Measurements from ENCODE around the gene LRRC59. TPM values are rescaled to one million over a fixed set of nuclear protein-coding genes. Genes with fewer than 3 reads are reported as not detected.
A peak's percentile ranks its signal among the peaks of the same experiment; 100 is the strongest.

Gene LRRC59
- total and polyA plus RNA-seq, 2 of the 13 experiments (the other 11 are each of a cell fraction or from before 2014, with no cell fraction given) = 87.3 to 222 TPM

DNA sequence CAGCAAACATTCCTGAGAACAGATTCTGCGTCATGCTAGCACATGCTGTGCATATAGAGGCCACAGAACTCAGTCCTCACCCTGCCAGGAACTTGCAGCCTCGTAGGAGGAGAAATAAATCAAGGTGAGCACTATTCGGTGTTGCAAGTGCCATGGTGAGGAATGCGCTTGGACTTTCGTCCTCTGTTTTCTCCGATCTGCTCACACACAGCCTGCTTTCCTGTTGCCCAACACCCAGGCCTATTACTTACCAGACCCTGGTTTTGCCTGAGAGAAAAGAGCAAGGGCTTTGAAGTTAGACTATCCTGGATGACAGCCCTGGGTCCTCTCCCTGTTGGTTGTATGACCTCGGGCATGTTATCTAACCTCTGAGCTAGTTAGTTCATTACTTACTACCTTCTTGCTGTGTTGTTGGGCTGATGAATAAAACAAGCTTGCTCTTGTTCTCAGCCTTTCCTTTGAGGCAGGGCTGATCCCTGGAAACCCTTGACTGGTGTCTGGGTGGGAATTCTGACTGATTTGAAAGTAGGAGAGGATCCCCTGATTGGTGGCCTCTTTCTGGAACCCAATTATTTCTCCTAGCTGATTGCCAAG lies 31.6 kb upstream of the LRRC59 start (continued):
- TF ChIP-seq CAMTA2 (CRISPR knock-in tag; IDR thresholded peaks at IDR 0.05; ENCODE audit: borderline replicate concordance) (no peak), HDAC2 (CRISPR knock-in tag; IDR thresholded peaks at IDR 0.05) (peak; percentile 99), ZNF850 (CRISPR knock-in tag; conservative IDR thresholded peaks at IDR 0.05) (no peak), POLR2AphosphoS5 (IDR thresholded peaks at IDR 0.05; ENCODE audit: low read depth, low read length) (no peak; the same call in none of the 2 replicates), SAFB2 (CRISPR knock-in tag; IDR thresholded peaks at IDR 0.05; ENCODE audit: borderline replicate concordance, low read depth) (no peak; the same call in 1 of the 2 replicates), GFI1 (CRISPR knock-in tag; IDR thresholded peaks at IDR 0.05; ENCODE audit: borderline replicate concordance) (peak; percentile 96), KLF11 (CRISPR knock-in tag; IDR thresholded peaks at IDR 0.05) (peak; percentile 93), NFE2 (CRISPR knock-in tag; IDR thresholded peaks at IDR 0.05) (no peak; the same call in 1 of the 2 replicates), ZIK1 (CRISPR knock-in tag; IDR thresholded peaks at IDR 0.05; ENCODE audit: borderline replicate concordance, low read depth) (no peak), ZNF746 (CRISPR knock-in tag; IDR thresholded peaks at IDR 0.05) (no peak; the same call in 1 of the 2 replicates), ZFP37 (CRISPR knock-in tag; IDR thresholded peaks at IDR 0.05; ENCODE audit: borderline replicate concordance) (no peak), ETV6 (CRISPR knock-in tag; conservative IDR thresholded peaks at IDR 0.05) (0 out of 2 replicates have a peak, but pooled peaks have one; percentile 46), HMG20B (CRISPR knock-in tag; conservative IDR thresholded peaks at IDR 0.05) (peak; percentile 94), MAFG (CRISPR knock-in tag; IDR thresholded peaks at IDR 0.05) (no peak), SIN3A (IDR thresholded peaks at IDR 0.05; ENCODE audit: borderline replicate concordance, low read depth, low read length) (peak; percentile 83; the same call in 1 of the 2 replicates)
- TF ChIP-seq, protein P1, sequence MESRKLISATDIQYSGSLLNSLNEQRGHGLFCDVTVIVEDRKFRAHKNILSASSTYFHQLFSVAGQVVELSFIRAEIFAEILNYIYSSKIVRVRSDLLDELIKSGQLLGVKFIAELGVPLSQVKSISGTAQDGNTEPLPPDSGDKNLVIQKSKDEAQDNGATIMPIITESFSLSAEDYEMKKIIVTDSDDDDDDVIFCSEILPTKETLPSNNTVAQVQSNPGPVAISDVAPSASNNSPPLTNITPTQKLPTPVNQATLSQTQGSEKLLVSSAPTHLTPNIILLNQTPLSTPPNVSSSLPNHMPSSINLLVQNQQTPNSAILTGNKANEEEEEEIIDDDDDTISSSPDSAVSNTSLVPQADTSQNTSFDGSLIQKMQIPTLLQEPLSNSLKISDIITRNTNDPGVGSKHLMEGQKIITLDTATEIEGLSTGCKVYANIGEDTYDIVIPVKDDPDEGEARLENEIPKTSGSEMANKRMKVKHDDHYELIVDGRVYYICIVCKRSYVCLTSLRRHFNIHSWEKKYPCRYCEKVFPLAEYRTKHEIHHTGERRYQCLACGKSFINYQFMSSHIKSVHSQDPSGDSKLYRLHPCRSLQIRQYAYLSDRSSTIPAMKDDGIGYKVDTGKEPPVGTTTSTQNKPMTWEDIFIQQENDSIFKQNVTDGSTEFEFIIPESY (CRISPR knock-in tag; IDR thresholded peaks at IDR 0.05) = peak; percentile 79; the same call in 1 of the 2 replicates
- TF ChIP-seq, protein P2, sequence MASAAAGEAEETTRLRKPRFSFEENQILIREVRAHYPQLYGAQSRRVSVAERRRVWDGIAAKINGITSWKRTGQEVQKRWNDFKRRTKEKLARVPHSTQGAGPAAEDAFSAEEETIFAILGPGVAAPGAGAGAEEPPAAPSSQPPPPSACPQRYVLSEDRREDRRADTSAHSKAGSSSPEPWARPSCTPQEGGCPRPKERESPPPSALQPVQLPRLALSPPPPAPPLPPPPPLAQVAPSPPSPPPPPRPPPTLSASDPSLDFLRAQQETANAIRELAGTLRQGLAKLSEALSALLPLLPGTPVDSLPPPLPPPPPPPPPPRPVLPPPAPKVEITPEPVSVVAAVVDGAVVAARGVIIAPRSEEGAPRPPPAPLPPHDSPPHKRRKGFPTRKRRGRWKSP (CRISPR knock-in tag; IDR thresholded peaks at IDR 0.05) = peak; percentile 81
- TF ChIP-seq, protein P3, sequence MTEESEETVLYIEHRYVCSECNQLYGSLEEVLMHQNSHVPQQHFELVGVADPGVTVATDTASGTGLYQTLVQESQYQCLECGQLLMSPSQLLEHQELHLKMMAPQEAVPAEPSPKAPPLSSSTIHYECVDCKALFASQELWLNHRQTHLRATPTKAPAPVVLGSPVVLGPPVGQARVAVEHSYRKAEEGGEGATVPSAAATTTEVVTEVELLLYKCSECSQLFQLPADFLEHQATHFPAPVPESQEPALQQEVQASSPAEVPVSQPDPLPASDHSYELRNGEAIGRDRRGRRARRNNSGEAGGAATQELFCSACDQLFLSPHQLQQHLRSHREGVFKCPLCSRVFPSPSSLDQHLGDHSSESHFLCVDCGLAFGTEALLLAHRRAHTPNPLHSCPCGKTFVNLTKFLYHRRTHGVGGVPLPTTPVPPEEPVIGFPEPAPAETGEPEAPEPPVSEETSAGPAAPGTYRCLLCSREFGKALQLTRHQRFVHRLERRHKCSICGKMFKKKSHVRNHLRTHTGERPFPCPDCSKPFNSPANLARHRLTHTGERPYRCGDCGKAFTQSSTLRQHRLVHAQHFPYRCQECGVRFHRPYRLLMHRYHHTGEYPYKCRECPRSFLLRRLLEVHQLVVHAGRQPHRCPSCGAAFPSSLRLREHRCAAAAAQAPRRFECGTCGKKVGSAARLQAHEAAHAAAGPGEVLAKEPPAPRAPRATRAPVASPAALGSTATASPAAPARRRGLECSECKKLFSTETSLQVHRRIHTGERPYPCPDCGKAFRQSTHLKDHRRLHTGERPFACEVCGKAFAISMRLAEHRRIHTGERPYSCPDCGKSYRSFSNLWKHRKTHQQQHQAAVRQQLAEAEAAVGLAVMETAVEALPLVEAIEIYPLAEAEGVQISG (CRISPR knock-in tag; IDR thresholded peaks at IDR 0.05) = peak; percentile 98
- TF ChIP-seq, protein P4, sequence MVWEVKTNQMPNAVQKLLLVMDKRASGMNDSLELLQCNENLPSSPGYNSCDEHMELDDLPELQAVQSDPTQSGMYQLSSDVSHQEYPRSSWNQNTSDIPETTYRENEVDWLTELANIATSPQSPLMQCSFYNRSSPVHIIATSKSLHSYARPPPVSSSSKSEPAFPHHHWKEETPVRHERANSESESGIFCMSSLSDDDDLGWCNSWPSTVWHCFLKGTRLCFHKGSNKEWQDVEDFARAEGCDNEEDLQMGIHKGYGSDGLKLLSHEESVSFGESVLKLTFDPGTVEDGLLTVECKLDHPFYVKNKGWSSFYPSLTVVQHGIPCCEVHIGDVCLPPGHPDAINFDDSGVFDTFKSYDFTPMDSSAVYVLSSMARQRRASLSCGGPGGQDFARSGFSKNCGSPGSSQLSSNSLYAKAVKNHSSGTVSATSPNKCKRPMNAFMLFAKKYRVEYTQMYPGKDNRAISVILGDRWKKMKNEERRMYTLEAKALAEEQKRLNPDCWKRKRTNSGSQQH (CRISPR knock-in tag; IDR thresholded peaks at IDR 0.05; ENCODE audit: low read depth) = peak; percentile 81; the same call in 1 of the 2 replicates
- TF ChIP-seq, protein P5, sequence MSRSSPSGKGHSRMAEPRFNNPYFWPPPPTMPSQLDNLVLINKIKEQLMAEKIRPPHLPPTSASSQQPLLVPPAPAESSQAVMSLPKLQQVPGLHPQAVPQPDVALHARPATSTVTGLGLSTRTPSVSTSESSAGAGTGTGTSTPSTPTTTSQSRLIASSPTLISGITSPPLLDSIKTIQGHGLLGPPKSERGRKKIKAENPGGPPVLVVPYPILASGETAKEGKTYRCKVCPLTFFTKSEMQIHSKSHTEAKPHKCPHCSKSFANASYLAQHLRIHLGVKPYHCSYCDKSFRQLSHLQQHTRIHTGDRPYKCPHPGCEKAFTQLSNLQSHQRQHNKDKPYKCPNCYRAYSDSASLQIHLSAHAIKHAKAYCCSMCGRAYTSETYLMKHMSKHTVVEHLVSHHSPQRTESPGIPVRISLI (CRISPR knock-in tag; IDR thresholded peaks at IDR 0.05; ENCODE audit: borderline replicate concordance) = peak; percentile 44; the same call in 1 of the 2 replicates

Measured in HepG2 (cell line).